ENCODE results near the gene GPANK1.
A peak's percentile ranks its signal among the peaks of the same experiment; 100 is the strongest.

The GPANK1 gene

GRCh38 chr6:31663126-31663960, 1.5 kb downstream of the GPANK1 start:
- no peak for DNase-seq (ENCODE audit: low read depth in 2 of 3, low spot score in 1 of 3)

- no peak for DNase-seq (ENCODE audit: low read depth in 2 of 3, low spot score in 1 of 3)
Observed at GRCh38 chr6:31662124-31662723, 2.6 kb downstream of the GPANK1 start.

GRCh38 chr6:31661262-31662123, 3.3 kb downstream of the GPANK1 start:
- DNase-seq (ENCODE audit: low read depth in 2 of 3, low spot score in 1 of 3) = no peak

GRCh38 chr6:31660381-31661261, 4.2 kb downstream of the GPANK1 start, which contains the start of gene C6orf47:
TSS of gene C6orf47 (minus strand) at chr6:31660778. CDS start at chr6:31659947, 831 bp downstream.
- peak; percentile 42 to 78 (median 57) for DNase-seq (ENCODE audit: low read depth in 2 of 3, low spot score in 1 of 3)

- DNase-seq (ENCODE audit: low read depth in 2 of 3, low spot score in 1 of 3) = no peak
Observed at GRCh38 chr6:31659649-31660380, 5.0 kb downstream of the GPANK1 start.

- DNase-seq (ENCODE audit: low read depth in 2 of 3, low spot score in 1 of 3) = no peak
Observed at GRCh38 chr6:31658983-31659648, 5.7 kb downstream of the GPANK1 start.

GRCh38 chr6:31658158-31658688, 6.6 kb downstream of the GPANK1 start:
- DNase-seq (ENCODE audit: low read depth in 2 of 3, low spot score in 1 of 3) = no peak

GRCh38 chr6:31657406-31658157, 7.2 kb downstream of the GPANK1 start:
- DNase-seq (ENCODE audit: low read depth in 2 of 3, low spot score in 1 of 3) = no peak

- DNase-seq (ENCODE audit: low read depth in 2 of 3, low spot score in 1 of 3) = no peak
Observed at GRCh38 chr6:31655349-31656237, 9.2 kb downstream of the GPANK1 start, which contains the start of gene APOM. TSS of gene APOM (plus strand) at chr6:31655894. CDS start at chr6:31655967, 73 bp downstream.

GRCh38 chr6:31654574-31655348, 10.0 kb downstream of the GPANK1 start:
- DNase-seq (ENCODE audit: low read depth in 2 of 3, low spot score in 1 of 3) = no peak

- peak in 2 of 3 donors; percentile 76 to 79 for DNase-seq (ENCODE audit: low read depth in 2 of 3, low spot score in 1 of 3)
Observed at GRCh38 chr6:31652925-31653724, 11.7 kb downstream of the GPANK1 start.

- DNase-seq (ENCODE audit: low read depth in 2 of 3, low spot score in 1 of 3) = peak in 1 of 3 donors; percentile 49
Observed at GRCh38 chr6:31651602-31652191, 13.1 kb downstream of the GPANK1 start.

- DNase-seq (ENCODE audit: low read depth in 2 of 3, low spot score in 1 of 3) = no peak
Observed at GRCh38 chr6:31645325-31645724, 19.5 kb downstream of the GPANK1 start.

GRCh38 chr6:31643818-31644454, 20.9 kb downstream of the GPANK1 start:
- no peak for DNase-seq (ENCODE audit: low read depth in 2 of 3, low spot score in 1 of 3)

Measured in stimulated activated CD4-positive, alpha-beta T cell treated with anti-CD3 and anti-CD28 coated beads, Interleukin-12 subunit alpha, Interleukin-12 subunit beta, amount 100 ng/mL, for 48 hours (primary cell).